HEK293T (cell line): ENCODE measurements around the gene JAML.
"Not testable (repeated sequence)": the region's sequence is repeated elsewhere in the genome, so short reads cannot be mapped to it uniquely, and the experiment has no call there.

Experiments used
- CTCF ChIA-PET: fragments of 350-600 bp; formaldehyde crosslinking; extraction: SDS; loops from one replicate; lab custom pipeline; 2021; ENCODE audit warnings: antibody characterized with exemption, inconsistent platforms; lab: Yijun Ruan, JAX
- POLR2A ChIA-PET: fragments of 350-600 bp; formaldehyde crosslinking; extraction: SDS; loops from one replicate; lab custom pipeline; 2020; ENCODE audit warnings: antibody characterized with exemption, inconsistent platforms; lab: Yijun Ruan, JAX
- DNase-seq: peaks from one replicate; pipeline ENCODE4 v3.0.0; 2012; ENCODE audit warnings: mixed read lengths; ENCODE audit errors: extremely low spot score
- ARNT ChIP-seq: fragments of 450-650 bp; IDR thresholded peaks from 2 replicates; pipeline ENCODE4 v1.6.1; 2017; ENCODE audit warnings: mild to moderate bottlenecking
- BHLHE40 ChIP-seq: fragments of 450-650 bp; IDR thresholded peaks from 2 replicates; pipeline ENCODE4 v1.6.1; 2016; ENCODE audit warnings: mild to moderate bottlenecking, moderate library complexity, borderline replicate concordance
- CTBP1 ChIP-seq: fragments of 450-650 bp; IDR thresholded peaks from 2 replicates; pipeline ENCODE4 v1.6.1; 2016; ENCODE audit warnings: borderline replicate concordance
- ELF4 ChIP-seq: fragments of 450-650 bp; IDR thresholded peaks from 2 replicates; pipeline ENCODE4 v1.6.1; 2017; ENCODE audit warnings: antibody characterized with exemption
- FOXA1 ChIP-seq: fragments of 450-650 bp; IDR thresholded peaks from 2 replicates; pipeline ENCODE4 v1.6.1; 2016; ENCODE audit warnings: mild to moderate bottlenecking
- FOXK2 ChIP-seq: fragments of 450-650 bp; IDR thresholded peaks from 2 replicates; pipeline ENCODE4 v1.6.1; 2016; ENCODE audit warnings: mild to moderate bottlenecking
- FOXM1 ChIP-seq: fragments of 450-650 bp; IDR thresholded peaks from 2 replicates; pipeline ENCODE4 v1.6.1; 2017; ENCODE audit warnings: mild to moderate bottlenecking, borderline replicate concordance
- HDGF ChIP-seq: fragments of 450-650 bp; IDR thresholded peaks from 2 replicates; pipeline ENCODE4 v1.6.1; 2017; ENCODE audit warnings: antibody characterized with exemption, borderline replicate concordance
- L3MBTL2 ChIP-seq: fragments of 450-650 bp; conservative IDR thresholded peaks from 2 replicates; pipeline ENCODE4 v1.6.1; 2016; ENCODE audit warnings: mild to moderate bottlenecking
- LEF1 ChIP-seq: fragments of 450-650 bp; IDR thresholded peaks from 2 replicates; pipeline ENCODE4 v1.6.1; 2017; ENCODE audit warnings: mild to moderate bottlenecking, borderline replicate concordance
- NFRKB ChIP-seq: fragments of 450-650 bp; IDR thresholded peaks from 2 replicates; pipeline ENCODE4 v1.6.1; 2016; ENCODE audit warnings: mild to moderate bottlenecking, moderate library complexity
- PKNOX1 ChIP-seq: fragments of 450-650 bp; IDR thresholded peaks from 2 replicates; pipeline ENCODE4 v1.6.1; 2016
- SP1 ChIP-seq: fragments of 450-650 bp; IDR thresholded peaks from 2 replicates; pipeline ENCODE4 v1.6.1; 2017
- SUZ12 ChIP-seq: fragments of 450-650 bp; IDR thresholded peaks from 2 replicates; pipeline ENCODE4 v1.6.1; 2016; ENCODE audit warnings: mild to moderate bottlenecking
- TARDBP ChIP-seq: fragments of 450-650 bp; IDR thresholded peaks from 2 replicates; pipeline ENCODE4 v1.6.1; 2016
- ZNF384 ChIP-seq: fragments of 450-650 bp; IDR thresholded peaks from 2 replicates; pipeline ENCODE4 v1.6.1; 2016

JAML gene

GRCh38 chr11:118194835-118195627 is 29.8 kb downstream of the JAML start:
- ChIA-PET CTCF (no interaction called here), POLR2A (interaction anchor here (1.3 kb wide), 1 partner anchor 14 kb away, joined by 4 read pairs; no protein-coding TSS in a partner anchor)
- no peak for TF ChIP-seq FOXA1
- TF ChIP-seq NFRKB, result no peak
- TF ChIP-seq FOXM1, result no peak
- no peak for TF ChIP-seq HDGF
- TF ChIP-seq PKNOX1, result no peak
- TF ChIP-seq ARNT, result no peak
- TF ChIP-seq L3MBTL2, result no peak
- no peak for TF ChIP-seq LEF1
- no peak for TF ChIP-seq SP1
- no peak for TF ChIP-seq ZNF384
- TF ChIP-seq CTBP1, result no peak
- no peak for TF ChIP-seq FOXK2
- no peak for TF ChIP-seq ELF4
- TF ChIP-seq BHLHE40, result no peak
- TF ChIP-seq TARDBP, result no peak
- TF ChIP-seq SUZ12, result no peak
- DNase-seq, result no peak

DNA sequence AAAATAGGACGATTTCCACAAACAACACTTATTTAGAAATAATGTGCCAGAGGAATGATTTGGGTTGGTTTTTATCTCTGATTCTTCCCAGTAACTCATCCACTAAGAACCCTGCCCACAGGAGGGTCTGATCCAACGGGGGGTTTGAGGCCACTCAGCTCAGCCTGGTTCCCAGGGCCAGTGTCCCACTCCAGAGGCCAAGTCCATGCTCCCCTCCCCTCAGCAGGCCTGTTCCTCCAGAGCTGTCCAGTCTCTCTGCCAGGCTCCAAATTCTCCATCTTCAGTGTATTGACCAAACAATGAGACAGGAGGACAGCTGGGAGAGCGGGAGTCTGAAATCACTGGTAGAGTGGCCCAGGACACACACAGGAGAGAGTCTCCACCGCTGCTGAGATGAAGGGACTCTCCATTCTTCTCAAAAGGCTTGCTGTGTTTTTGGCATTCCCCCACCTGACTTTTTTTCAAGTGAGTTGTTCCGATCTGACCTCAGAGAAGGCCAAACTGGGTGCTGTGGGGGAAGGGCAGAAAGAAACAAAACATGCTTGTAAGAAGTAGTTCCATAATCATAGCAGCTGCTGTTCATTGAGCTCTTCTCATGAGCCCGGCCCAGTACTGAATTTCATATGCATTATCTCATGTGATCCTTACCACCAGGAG is 30.8 kb downstream of the JAML start:
- ChIA-PET POLR2A (interaction anchor here (1.3 kb wide), 1 partner anchor 13 kb away, joined by 4 read pairs; no protein-coding TSS in a partner anchor), CTCF (no interaction called here)
- TF ChIP-seq FOXM1, result no peak
- no peak for TF ChIP-seq CTBP1
- TF ChIP-seq PKNOX1, result no peak
- no peak for TF ChIP-seq LEF1
- no peak for TF ChIP-seq ARNT
- no peak for TF ChIP-seq FOXA1
- DNase-seq, result no peak

GRCh38 chr11:118192817-118193216 is 32.0 kb downstream of the JAML start:
- CTCF ChIA-PET, POLR2A ChIA-PET, DNase-seq: not testable (repeated sequence)

DNA sequence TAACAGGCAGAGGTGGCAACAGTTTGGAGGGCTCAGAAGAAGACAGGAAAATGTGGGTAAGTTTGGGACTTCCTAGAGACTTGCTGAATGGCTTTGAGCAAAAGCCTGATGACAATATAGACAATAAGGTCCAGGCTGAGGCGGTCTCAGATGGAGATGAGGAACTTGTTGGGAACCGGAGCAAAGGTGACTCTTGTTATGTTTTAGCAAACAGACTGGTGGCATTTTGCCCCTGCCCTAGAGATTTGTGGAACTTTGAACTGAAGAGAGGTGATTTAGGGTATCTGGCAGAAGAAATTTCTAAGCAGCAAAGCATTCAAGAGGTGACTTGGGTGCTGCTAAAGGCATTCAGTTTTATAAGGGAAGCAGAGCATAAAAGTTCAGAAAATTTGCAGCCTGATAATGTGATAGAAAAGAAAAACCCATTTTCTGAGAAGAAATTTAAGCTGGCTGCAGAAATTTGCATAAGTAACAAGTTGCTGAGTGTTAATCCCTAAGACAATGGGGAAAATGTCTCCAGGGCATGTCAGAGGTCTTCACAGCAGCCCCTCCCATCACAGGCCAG is 33.8 kb downstream of the JAML start:
- CTCF ChIA-PET, POLR2A ChIA-PET: not testable (repeated sequence)

GRCh38 chr11:118186346-118187107 is 38.3 kb downstream of the JAML start:
- ChIA-PET POLR2A (no interaction called here), CTCF (interaction anchor here (1.8 kb wide), 1 partner anchor 15 kb away, joined by 4 read pairs; no protein-coding TSS in a partner anchor)
- no peak for DNase-seq
- TF ChIP-seq CTBP1, result no peak
- no peak for TF ChIP-seq LEF1
- TF ChIP-seq TARDBP, result no peak
- no peak for TF ChIP-seq PKNOX1
- TF ChIP-seq FOXK2, result no peak
- TF ChIP-seq HDGF, result no peak
- TF ChIP-seq NFRKB, result no peak
- TF ChIP-seq SP1, result no peak
- no peak for TF ChIP-seq BHLHE40
- TF ChIP-seq ZNF384, result no peak
- no peak for TF ChIP-seq ELF4
- TF ChIP-seq FOXM1, result no peak
- no peak for TF ChIP-seq SUZ12

More for the DNA sequence above, 33.8 kb downstream of the JAML start:
- not testable (repeated sequence) for DNase-seq
